ENCODE results near the gene ZMYM2.

The ZMYM2 gene

GRCh38 chr13:20128459-20128931, 170.0 kb downstream of the ZMYM2 start:
- Histone ChIP-seq H3K27ac (no peak overlapping the region), H3K27me3 (ENCODE audit: insufficient read depth, low read depth, severe bottlenecking) (peaks cover 31% of the 10 kb centered on the region), H3K4me3 (ENCODE audit: low read depth, low read length) (peak overlapping the region; percentile 73), H3K9me3 (ENCODE audit: severe bottlenecking) (no peaks in the 10 kb centered on the region), H3K36me3 (no peaks in the 10 kb centered on the region)
- DNase-seq = peak; percentile 38
- TF ChIP-seq, protein P1, sequence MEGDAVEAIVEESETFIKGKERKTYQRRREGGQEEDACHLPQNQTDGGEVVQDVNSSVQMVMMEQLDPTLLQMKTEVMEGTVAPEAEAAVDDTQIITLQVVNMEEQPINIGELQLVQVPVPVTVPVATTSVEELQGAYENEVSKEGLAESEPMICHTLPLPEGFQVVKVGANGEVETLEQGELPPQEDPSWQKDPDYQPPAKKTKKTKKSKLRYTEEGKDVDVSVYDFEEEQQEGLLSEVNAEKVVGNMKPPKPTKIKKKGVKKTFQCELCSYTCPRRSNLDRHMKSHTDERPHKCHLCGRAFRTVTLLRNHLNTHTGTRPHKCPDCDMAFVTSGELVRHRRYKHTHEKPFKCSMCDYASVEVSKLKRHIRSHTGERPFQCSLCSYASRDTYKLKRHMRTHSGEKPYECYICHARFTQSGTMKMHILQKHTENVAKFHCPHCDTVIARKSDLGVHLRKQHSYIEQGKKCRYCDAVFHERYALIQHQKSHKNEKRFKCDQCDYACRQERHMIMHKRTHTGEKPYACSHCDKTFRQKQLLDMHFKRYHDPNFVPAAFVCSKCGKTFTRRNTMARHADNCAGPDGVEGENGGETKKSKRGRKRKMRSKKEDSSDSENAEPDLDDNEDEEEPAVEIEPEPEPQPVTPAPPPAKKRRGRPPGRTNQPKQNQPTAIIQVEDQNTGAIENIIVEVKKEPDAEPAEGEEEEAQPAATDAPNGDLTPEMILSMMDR (IDR thresholded peaks at IDR 0.05; ENCODE audit: low read depth, low read length) = peak; percentile 63

DNA sequence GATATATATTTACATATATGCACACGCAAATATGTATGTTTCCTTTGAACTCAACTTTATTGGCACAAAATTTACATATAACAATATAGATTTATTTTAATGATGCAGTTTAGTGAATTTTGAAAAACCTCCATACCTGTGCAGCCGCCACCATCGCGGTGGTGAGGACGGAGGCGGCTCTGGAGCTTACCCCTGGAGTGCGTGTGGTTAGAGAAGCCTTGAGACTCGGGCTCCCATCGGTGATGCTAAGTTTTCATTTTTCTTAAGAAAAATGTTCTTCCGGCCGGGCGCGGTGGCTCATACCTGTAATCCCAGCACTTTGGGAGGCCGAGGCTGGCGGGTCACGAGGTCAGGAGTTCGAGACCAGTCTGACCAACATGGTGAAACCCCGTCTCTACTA, 170.5 kb downstream of the ZMYM2 start:
- Histone ChIP-seq H3K27me3 (ENCODE audit: insufficient read depth, low read depth, severe bottlenecking) (peaks cover 35% of the 10 kb centered on the region), H3K4me3 (ENCODE audit: low read depth, low read length) (no peak overlapping the region)

GRCh38 chr13:20130012-20130411, 171.5 kb downstream of the ZMYM2 start:
- Histone ChIP-seq H3K4me3 (ENCODE audit: low read depth, low read length) (no peak overlapping the region), H3K36me3 (no peaks in the 10 kb centered on the region), H3K27ac (no peak overlapping the region), H3K9me3 (ENCODE audit: severe bottlenecking) (no peaks in the 10 kb centered on the region), H3K27me3 (ENCODE audit: insufficient read depth, low read depth, severe bottlenecking) (peaks cover 35% of the 10 kb centered on the region)
- DNase-seq = no peak
- TF ChIP-seq, protein P1 (IDR thresholded peaks at IDR 0.05; ENCODE audit: low read depth, low read length) = no peak

More for the DNA sequence above, 170.5 kb downstream of the ZMYM2 start:
- TF ChIP-seq, protein P1 (IDR thresholded peaks at IDR 0.05; ENCODE audit: low read depth, low read length) = no peak
- DNase-seq = no peak
- H3K36me3 ChIP-seq = no peaks in the 10 kb centered on the region
- no peaks in the 10 kb centered on the region for H3K9me3 ChIP-seq (ENCODE audit: severe bottlenecking)
- no peak overlapping the region for H3K27ac ChIP-seq

GRCh38 chr13:20130652-20131051, 172.1 kb downstream of the ZMYM2 start:
- Histone ChIP-seq H3K36me3 (no peaks in the 10 kb centered on the region), H3K27ac (no peak overlapping the region), H3K9me3 (ENCODE audit: severe bottlenecking) (no peaks in the 10 kb centered on the region), H3K4me3 (ENCODE audit: low read depth, low read length) (no peak overlapping the region), H3K27me3 (ENCODE audit: insufficient read depth, low read depth, severe bottlenecking) (peaks cover 31% of the 10 kb centered on the region)
- TF ChIP-seq, protein P1 (IDR thresholded peaks at IDR 0.05; ENCODE audit: low read depth, low read length) = no peak
- no peak for DNase-seq

DNA sequence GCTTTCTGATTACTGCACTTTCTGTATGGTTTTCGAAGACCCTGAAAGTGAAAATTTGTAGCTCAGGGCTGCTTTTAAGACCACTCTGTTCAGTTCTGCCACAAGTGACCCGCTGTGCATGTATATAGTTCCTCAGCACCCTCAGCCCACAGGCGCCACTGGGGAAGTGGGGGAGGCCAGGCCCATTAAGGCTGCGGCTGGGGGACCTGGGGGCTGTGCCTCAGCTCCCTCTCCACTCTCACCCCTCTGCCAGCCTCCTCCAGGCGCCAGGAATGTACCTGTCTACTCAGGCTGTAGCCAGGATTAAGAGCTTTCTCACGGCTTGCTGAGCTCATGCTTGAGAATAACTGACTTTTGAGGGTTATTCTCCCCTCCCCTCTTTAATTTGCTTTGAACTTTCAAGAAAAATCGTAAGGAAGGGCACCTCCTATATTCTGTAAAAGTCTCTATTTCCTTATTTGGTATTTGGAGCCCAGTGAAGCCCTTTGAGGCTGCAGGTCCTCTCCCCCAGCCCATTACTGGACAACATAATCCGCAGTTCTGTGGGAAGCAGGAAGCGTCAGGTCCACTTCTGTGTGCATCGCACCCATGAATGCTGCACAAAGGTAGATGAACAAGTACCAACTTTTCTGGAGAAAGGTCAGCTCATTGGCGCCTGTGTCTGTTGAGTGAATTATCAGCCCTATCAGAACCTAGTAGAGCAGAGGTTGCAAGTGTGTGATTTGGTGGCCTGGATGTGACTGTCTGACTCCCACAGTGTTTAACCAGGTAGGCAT, 172.7 kb downstream of the ZMYM2 start:
- H3K27ac ChIP-seq = no peak overlapping the region
- DNase-seq = peak; percentile 21
- no peak overlapping the region for H3K4me3 ChIP-seq (ENCODE audit: low read depth, low read length)
- no peaks in the 10 kb centered on the region for H3K36me3 ChIP-seq
- H3K27me3 ChIP-seq (ENCODE audit: insufficient read depth, low read depth, severe bottlenecking) = peaks cover 31% of the 10 kb centered on the region
- no peaks in the 10 kb centered on the region for H3K9me3 ChIP-seq (ENCODE audit: severe bottlenecking)
- TF ChIP-seq, protein P1 (IDR thresholded peaks at IDR 0.05; ENCODE audit: low read depth, low read length) = no peak
